Gastrocnemius medialis (tissue), 4 donors: ENCODE results near the gene PCSK1. TPM values are rescaled to one million over a fixed set of nuclear protein-coding genes. Genes with fewer than 3 reads are reported as not detected.
A peak's percentile ranks its signal among the peaks of the same experiment; 100 is the strongest.

Experiments used
- ATAC-seq, 2 donors: fragments of 150-250 bp; one replicate each; pipeline ENCODE4 v1.9.1; 2016
- DNase-seq, 2 donors: peaks; one replicate each; pipeline ENCODE4 v3.0.0-alpha.2; 2019
- H3K27ac ChIP-seq, 4 donors: fragments of 200-600 bp; sonication (generic); 1 replicate in 1 of 4; 2 replicates in 3 of 4; pipeline ENCODE4 v1.5.1; 2016 to 2018; ENCODE audit warnings: mild to moderate bottlenecking in 2 of 4, moderate library complexity in 1 of 4
- H3K27me3 ChIP-seq, 3 donors: fragments of 200-600 bp; sonication (generic) in 2 of 3; 1 replicate in 1 of 3; 2 replicates in 2 of 3; pipeline versions ENCODE4 v1.5.1 to v1.6.0; 2016 to 2019; ENCODE audit warnings: mild to moderate bottlenecking in 1 of 3, moderate library complexity in 1 of 3
- H3K36me3 ChIP-seq, 2 donors: fragments of 200-600 bp; sonication (generic) in 1 of 2; one replicate each; pipeline ENCODE4 v1.5.1; 2017 to 2018
- H3K4me1 ChIP-seq, 2 donors: fragments of 200-600 bp; sonication (generic) in 1 of 2; one replicate each; pipeline ENCODE4 v1.5.1; 2016 to 2017; ENCODE audit warnings: mild to moderate bottlenecking in 2 of 2
- H3K4me3 ChIP-seq, 4 donors: fragments of 200-600 bp; sonication (generic) in 3 of 4; 1 replicate in 1 of 4; 2 replicates in 3 of 4; pipeline ENCODE4 v1.5.1; 2016 to 2019; ENCODE audit warnings: mild to moderate bottlenecking in 2 of 4
- H3K9me3 ChIP-seq, 3 donors: fragments of 200-600 bp; sonication (generic) in 2 of 3; 1 replicate in 1 of 3; 2 replicates in 2 of 3; pipeline ENCODE4 v1.5.1; 2016 to 2019
- CTCF ChIP-seq, 5 experiments: fragments of 450-650 bp in 3 of 5; fragments of 200-600 bp in 2 of 5; sonication (generic) in 2 of 5; IDR thresholded peaks in 4 of 5; conservative IDR thresholded peaks in 1 of 5; 1 replicate in 4 of 5; 2 replicates in 1 of 5; pipeline ENCODE4 v1.5.1; 2016 to 2019; ENCODE audit warnings: antibody characterized with exemption in 5 of 5, mild to moderate bottlenecking in 3 of 5, moderate library complexity in 3 of 5
- POLR2A ChIP-seq, 2 donors: fragments of 450-650 bp; IDR thresholded peaks; one replicate each; pipeline ENCODE4 v1.6.1; 2017; ENCODE audit warnings: antibody characterized with exemption in 2 of 2, mild to moderate bottlenecking in 2 of 2, moderate library complexity in 2 of 2
- in situ Hi-C, 4 donors: fragments of 200-750 bp; cut with MboI; loops; one replicate each; pipeline versions ENCODE4 v1.15.0 to v1.8.0; 2017; ENCODE audit warnings: low sequenced_read_pairs in 4 of 4
- intact Hi-C: fragments of 100-400 bp; cut with DNase I; formaldehyde crosslinking; loops from one replicate; pipeline ENCODE4 v1.15.1; 2023; ENCODE audit warnings: low total_unique reads
- total RNA-seq, 4 donors: library from RNA; depleted of rRNA; stranded (reverse); fragments of >200 nt; gene quantifications; one replicate each; pipeline versions ENCODE4 v1.1.0 to v1.2.3, GENCODE V29; 2016

Gene PCSK1
- 1 to 10 TPM in 1 of 4 donors, under 1 TPM in 1, not detected in 2; 0.07 to 1.4 TPM for total RNA-seq

- in situ Hi-C loops: no loop called here
- Histone ChIP-seq H3K27me3 (peaks cover 50 to 52% (median 52%) of the 10 kb centered on the region in 3 donors), H3K36me3 (no peaks in the 10 kb centered on the region), H3K4me3 (peak within 1 kb of the TSS; percentile 9 to 31 (median 22)), H3K9me3 (no peaks in the 10 kb centered on the region), H3K4me1 (peaks cover 14 to 18% of the 10 kb centered on the region in 2 donors), H3K27ac (no peak within 1 kb of the TSS)
- DNase-seq (no peak), ATAC-seq (no peak)
- TF ChIP-seq CTCF (IDR thresholded peaks at IDR 0.05 in 4 of 5, conservative IDR thresholded peaks at IDR 0.05 in 1 of 5) (no peak), POLR2A (IDR thresholded peaks at IDR 0.05) (no peak)
- intact Hi-C loops: no loop called here
Observed at GRCh38 chr5:96433066-96433447, at the start of gene PCSK1. PCSK1 (minus strand) TSS chr5:96433248; CDS start chr5:96433042, 206 bp downstream.

GRCh38 chr5:96481867-96482266, 48.8 kb upstream of the PCSK1 start:
- TF ChIP-seq CTCF (IDR thresholded peaks at IDR 0.05 in 4 of 5, conservative IDR thresholded peaks at IDR 0.05 in 1 of 5) (no peak), POLR2A (IDR thresholded peaks at IDR 0.05) (no peak)
- no peak overlapping the region for H3K27ac ChIP-seq
- ATAC-seq (no peak), DNase-seq (no peak)
- in situ Hi-C loops: no loop called here
- intact Hi-C loops: no loop called here
- H3K4me3 ChIP-seq: no peak overlapping the region
- no peaks in the 10 kb centered on the region for H3K27me3 ChIP-seq
- H3K4me1 ChIP-seq: no peaks in the 10 kb centered on the region
- no peaks in the 10 kb centered on the region for H3K9me3 ChIP-seq
- no peaks in the 10 kb centered on the region for H3K36me3 ChIP-seq

GRCh38 chr5:96481009-96481786, 48.1 kb upstream of the PCSK1 start:
- in situ Hi-C loops (no loop called here), intact Hi-C loops (no loop called here)
- no peak overlapping the region for H3K4me3 ChIP-seq
- no peak for DNase-seq
- no peaks in the 10 kb centered on the region for H3K4me1 ChIP-seq
- no peaks in the 10 kb centered on the region for H3K36me3 ChIP-seq
- no peaks in the 10 kb centered on the region for H3K9me3 ChIP-seq
- no peaks in the 10 kb centered on the region for H3K27me3 ChIP-seq
- H3K27ac ChIP-seq: no peak overlapping the region
- ATAC-seq: no peak
- TF ChIP-seq POLR2A (IDR thresholded peaks at IDR 0.05) (no peak), CTCF (IDR thresholded peaks at IDR 0.05 in 4 of 5, conservative IDR thresholded peaks at IDR 0.05 in 1 of 5) (no peak)

- in situ Hi-C loops (no loop called here), intact Hi-C loops (no loop called here)
- H3K9me3 ChIP-seq: no peaks in the 10 kb centered on the region
- no peak overlapping the region for H3K4me3 ChIP-seq
- ATAC-seq (no peak), DNase-seq (no peak)
- no peaks in the 10 kb centered on the region for H3K4me1 ChIP-seq
- H3K27me3 ChIP-seq: no peaks in the 10 kb centered on the region
- TF ChIP-seq CTCF (IDR thresholded peaks at IDR 0.05 in 4 of 5, conservative IDR thresholded peaks at IDR 0.05 in 1 of 5) (no peak), POLR2A (IDR thresholded peaks at IDR 0.05) (no peak)
- H3K27ac ChIP-seq: no peak overlapping the region
- H3K36me3 ChIP-seq: no peaks in the 10 kb centered on the region
Observed at GRCh38 chr5:96478983-96479382, 45.9 kb upstream of the PCSK1 start.
